MCF 10A (cell line): ENCODE measurements around the gene CPNE5. TPM values are rescaled to one million over a fixed set of nuclear protein-coding genes. Genes with fewer than 3 reads are reported as not detected.

Source experiments
- BruUV-seq: library from RNA; stranded (reverse); fragments of 400-500 nt; replicated peaks from 2 replicates; lab custom pipeline; 2021; lab: Mats Ljungman, UMichigan
- CTCF ChIA-PET: fragments of 300-600 bp; sonication (Branson Sonifier 250); formaldehyde crosslinking; extraction: SDS; loops from one replicate; lab custom pipeline; 2021; ENCODE audit warnings: antibody characterized with exemption, inconsistent platforms; lab: Yijun Ruan, JAX
- POLR2A ChIA-PET: fragments of 300-600, 350-650 bp; sonication (Branson Sonifier 250); formaldehyde crosslinking; extraction: SDS; loops from one replicate; lab custom pipeline; 2020; ENCODE audit warnings: antibody characterized with exemption, inconsistent platforms; lab: Yijun Ruan, JAX
- DNase-seq: peaks from one replicate; pipeline ENCODE4 v3.0.0-alpha.2; 2018; ENCODE audit not compliant: unreplicated experiment
- H3K27ac Mint-ChIP-seq: one replicate; pipeline ENCODE4 v1.8.0; 2022; ENCODE audit warnings: mild to moderate bottlenecking, low read depth, mixed read lengths; ENCODE audit not compliant: unreplicated experiment
- H3K27me3 Mint-ChIP-seq: one replicate; pipeline ENCODE4 v1.8.0; 2022; ENCODE audit warnings: mixed read lengths; ENCODE audit not compliant: insufficient read depth, unreplicated experiment
- H3K36me3 Mint-ChIP-seq: one replicate; pipeline ENCODE4 v1.8.0; 2022; ENCODE audit warnings: mild to moderate bottlenecking, moderate library complexity, mixed read lengths; ENCODE audit not compliant: insufficient read depth, unreplicated experiment
- H3K4me1 Mint-ChIP-seq: one replicate; pipeline ENCODE4 v1.8.0; 2022; ENCODE audit warnings: mixed read lengths; ENCODE audit not compliant: insufficient read depth, unreplicated experiment
- H3K4me3 Mint-ChIP-seq: one replicate; pipeline ENCODE4 v1.8.0; 2022; ENCODE audit warnings: mild to moderate bottlenecking, moderate library complexity, mixed read lengths; ENCODE audit not compliant: unreplicated experiment
- H3K9me3 Mint-ChIP-seq: one replicate; pipeline ENCODE4 v1.8.0; 2022; ENCODE audit warnings: mixed read lengths; ENCODE audit not compliant: unreplicated experiment
- CTCF ChIP-seq: fragments of 200-600 bp; IDR thresholded peaks from one replicate; pipeline ENCODE4 v1.8.0; 2022; ENCODE audit warnings: antibody characterized with exemption, mild to moderate bottlenecking; ENCODE audit not compliant: unreplicated experiment
- intact Hi-C: fragments of 100-400 bp; cut with micrococcal nuclease; formaldehyde crosslinking; loops from 2 replicates; pipeline ENCODE4 v1.14.1; 2022
- total RNA-seq: library from RNA; stranded (reverse); gene quantifications from 2 replicates; pipeline ENCODE4 v1.2.3, GENCODE V29; 2022

CPNE5 gene
- total RNA-seq, 1 experiment from 2014 or later: not detected

GRCh38 chr6:36777801-36778200 is 61.4 kb downstream of the CPNE5 start:
- Mint-ChIP-seq H3K4me1 (no peaks in the 10 kb centered on the region), H3K4me3 (no peak overlapping the region), H3K27me3 (peaks cover 22% of the 10 kb centered on the region), H3K9me3 (no peaks in the 10 kb centered on the region), H3K36me3 (no peaks in the 10 kb centered on the region), H3K27ac (no peak overlapping the region)
- CTCF ChIA-PET: interaction anchor here (1.5 kb wide), 1 partner anchor 11 kb away, joined by 5 read pairs; no protein-coding TSS in a partner anchor
- intact Hi-C loops: no loop called here
- no TSS peak for BruUV-seq
- DNase-seq: no peak
- POLR2A ChIA-PET: no interaction called here
- no peak for TF ChIP-seq CTCF

- Mint-ChIP-seq H3K4me1 (no peaks in the 10 kb centered on the region), H3K36me3 (no peaks in the 10 kb centered on the region), H3K9me3 (no peaks in the 10 kb centered on the region), H3K27me3 (peaks cover 22% of the 10 kb centered on the region), H3K4me3 (no peak overlapping the region), H3K27ac (no peak overlapping the region)
- DNase-seq: no peak
- ChIA-PET CTCF (interaction anchor here (0.7 to 1.0 kb wide), 3 partner anchors 11 to 52 kb away, joined by 3 to 4 read pairs (median 3); no protein-coding TSS in a partner anchor), POLR2A (no interaction called here)
- no peak for TF ChIP-seq CTCF
- no TSS peak for BruUV-seq
- intact Hi-C loops: no loop called here
Measured at GRCh38 chr6:36776167-36776566, 63.1 kb downstream of the CPNE5 start.

- Mint-ChIP-seq H3K27me3 (peaks cover 22% of the 10 kb centered on the region), H3K4me1 (peaks cover 14% of the 10 kb centered on the region), H3K9me3 (no peaks in the 10 kb centered on the region), H3K4me3 (no peak overlapping the region), H3K27ac (no peak overlapping the region), H3K36me3 (no peaks in the 10 kb centered on the region)
- DNase-seq: no peak
- intact Hi-C loops: no loop called here
- ChIA-PET CTCF (interaction anchor here (0.6 to 1.2 kb wide), 5 partner anchors 8 to 174 kb away, joined by 3 to 9 read pairs (median 4); no protein-coding TSS in a partner anchor), POLR2A (no interaction called here)
- TF ChIP-seq CTCF: no peak
- BruUV-seq: no TSS peak
Measured at GRCh38 chr6:36774331-36774730, 64.9 kb downstream of the CPNE5 start.

- intact Hi-C loops: no loop called here
- BruUV-seq: no TSS peak
- Mint-ChIP-seq H3K4me3 (no peak overlapping the region), H3K27me3 (peaks cover 17% of the 10 kb centered on the region), H3K9me3 (no peaks in the 10 kb centered on the region), H3K36me3 (no peaks in the 10 kb centered on the region), H3K27ac (no peak overlapping the region), H3K4me1 (peaks cover 17% of the 10 kb centered on the region)
- no peak for TF ChIP-seq CTCF
- CTCF ChIA-PET: interaction anchor here (0.6 to 1.6 kb wide), 6 partner anchors 10 to 80 kb away, joined by 3 to 6 read pairs (median 4); no protein-coding TSS in a partner anchor
- POLR2A ChIA-PET: no interaction called here
- DNase-seq: no peak
Measured at GRCh38 chr6:36772397-36772796, 66.8 kb downstream of the CPNE5 start.
